Lung (tissue), 12 donors: ENCODE data around the gene CYB561A3. TPM values are rescaled to one million over a fixed set of nuclear protein-coding genes. Genes with fewer than 3 reads are reported as not detected.

Experiments
- ATAC-seq: fragments of 200-7000 bp; cut with Tn5 transposase; one replicate; pipeline ENCODE4 v1.9.1; 2020; ENCODE audit warnings: moderate number of reproducible peaks; ENCODE audit not compliant: insufficient read depth, low FRiP score
- DNase-seq, 3 donors: peaks; one replicate each; pipeline ENCODE4 v3.0.0-alpha.2; 2013 to 2017
- H3K27ac ChIP-seq, 2 donors: one replicate each; pipeline ENCODE4 v1.5.1; 2013; ENCODE audit warnings: mild to moderate bottlenecking in 2 of 2, moderate library complexity in 2 of 2, control low read depth in 1 of 2, inconsistent platforms in 1 of 2, low read depth in 1 of 2, low read length in 1 of 2
- H3K27me3 ChIP-seq, 3 donors: one replicate each; pipeline ENCODE4 v1.5.1; 2013; ENCODE audit warnings: low read length in 2 of 3; ENCODE audit not compliant: control insufficient read depth in 3 of 3, insufficient read depth in 3 of 3
- H3K36me3 ChIP-seq, 4 donors: one replicate each; pipeline ENCODE4 v1.5.1; 2013; ENCODE audit warnings: low read length in 4 of 4, mild to moderate bottlenecking in 1 of 4, moderate library complexity in 1 of 4; ENCODE audit not compliant: control insufficient read depth in 4 of 4, insufficient read depth in 4 of 4
- H3K4me1 ChIP-seq, 5 donors: one replicate each; pipeline ENCODE4 v1.5.1; 2013; ENCODE audit warnings: low read length in 5 of 5, mild to moderate bottlenecking in 2 of 5, moderate library complexity in 1 of 5; ENCODE audit not compliant: control insufficient read depth in 5 of 5, insufficient read depth in 5 of 5
- H3K4me3 ChIP-seq: one replicate; pipeline ENCODE4 v1.5.1; 2013; ENCODE audit warnings: mild to moderate bottlenecking, control low read depth, moderate library complexity
- H3K9ac ChIP-seq, 2 donors: one replicate each; pipeline ENCODE4 v1.5.1; 2013; ENCODE audit warnings: low read length in 2 of 2, control low read depth in 1 of 2; ENCODE audit not compliant: insufficient read depth in 1 of 2
- H3K9me3 ChIP-seq, 4 donors: one replicate each; pipeline ENCODE4 v1.5.1; 2013; ENCODE audit warnings: low read length in 3 of 4, mild to moderate bottlenecking in 1 of 4, moderate library complexity in 1 of 4; ENCODE audit not compliant: control insufficient read depth in 4 of 4, insufficient read depth in 3 of 4
- CTCF ChIP-seq: IDR thresholded peaks from 2 replicates; pipeline ENCODE4 v1.5.1; 2012; ENCODE audit warnings: mild to moderate bottlenecking; ENCODE audit errors: control extremely low read depth, extremely low read depth
- WGBS, 2 donors: extraction: QIAGEN DNeasy Blood & Tissue Kit; methylation state at CpG; one replicate each; pipeline ENCODE4 v1.1.7; 2013; 5-methylcytosine and 5-hydroxymethylcytosine counted together
- polyA plus RNA-seq, 2 donors: library from polyadenylated mRNA; stranded (reverse); fragments of 200-250 nt; gene quantifications; one replicate each; pipeline ENCODE4 v1.2.1, GENCODE V29; 2013
- total RNA-seq, 2 donors: library from RNA; depleted of rRNA in 1 of 2; stranded (reverse); fragments of >200 nt in 1 of 2; gene quantifications; one replicate each; pipeline ENCODE4 v1.2.1, GENCODE V29; 2014 to 2021
- donor health status: control.
- donor health status: control.
- donor health status: Bipolar disorder and iron deficiency.
- donor health status: healthy.
- donor health status: DM: yes; HTN: yes; CAD: no.

CYB561A3 gene
- total and polyA plus RNA-seq, 4 donors, result 20.8 to 51.3 (median 36.4) TPM

GRCh38 chr11:61367406-61367805 lies 5.7 kb upstream of the CYB561A3 start:
- Histone ChIP-seq H3K9ac (no peak overlapping the region), H3K4me3 (no peak overlapping the region), H3K27ac (no peak overlapping the region), H3K36me3 (peaks cover 19 to 43% (median 39%) of the 10 kb centered on the region in 4 donors), H3K27me3 (no peaks in the 10 kb centered on the region), H3K9me3 (peaks cover 0 to 2% (median 0%) of the 10 kb centered on the region in 4 donors), H3K4me1 (peaks cover 0 to 26% (median 1%) of the 10 kb centered on the region in 5 donors)
- no peak for TF ChIP-seq CTCF
- DNase-seq (no peak), ATAC-seq (no peak)
- 91 to 92% methylated on average over 6 of the region's 6 CpGs for WGBS, 2 donors

- H3K4me3 ChIP-seq, result no peak overlapping the region
- no peaks in the 10 kb centered on the region for H3K27me3 ChIP-seq
- peaks cover 0 to 2% (median 0%) of the 10 kb centered on the region in 4 donors for H3K9me3 ChIP-seq
- WGBS, 2 donors, result 93 to 95% methylated on average over 5 of the region's 5 CpGs
- H3K27ac ChIP-seq, result no peak overlapping the region
- H3K4me1 ChIP-seq, result peaks cover 0 to 18% (median 4%) of the 10 kb centered on the region in 5 donors
- no peak for TF ChIP-seq CTCF
- ATAC-seq (no peak), DNase-seq (no peak)
- H3K36me3 ChIP-seq, result peaks cover 19 to 43% (median 34%) of the 10 kb centered on the region in 4 donors
- no peak overlapping the region for H3K9ac ChIP-seq
Observed at GRCh38 chr11:61364012-61364675, 2.5 kb upstream of the CYB561A3 start.

GRCh38 chr11:61362542-61362875 lies 827 bp upstream of the CYB561A3 start:
- peak overlapping the region; percentile 99 to 100 for H3K27ac ChIP-seq
- WGBS, 2 donors, result 1% methylated on average over 12 of the region's 12 CpGs
- H3K36me3 ChIP-seq, result peaks cover 19 to 34% (median 23%) of the 10 kb centered on the region in 4 donors
- H3K9ac ChIP-seq, result peak overlapping the region; percentile 46 to 90
- H3K4me1 ChIP-seq, result peaks cover 0 to 18% (median 4%) of the 10 kb centered on the region in 5 donors
- DNase-seq (peak in 1 of 3 donors; percentile 26), ATAC-seq (no peak)
- H3K27me3 ChIP-seq, result no peaks in the 10 kb centered on the region
- TF ChIP-seq CTCF, result no peak
- H3K9me3 ChIP-seq, result no peaks in the 10 kb centered on the region
- H3K4me3 ChIP-seq, result peak overlapping the region; percentile 80
